IMR-90 (cell line): Measurements from ENCODE around the gene TRIM47. TPM values are rescaled to one million over a fixed set of nuclear protein-coding genes. Genes with fewer than 3 reads are reported as not detected.

Experiments
- ATAC-seq: fragments of 200-7000 bp; cut with Tn5 transposase; 2 replicates; pipeline ENCODE4 v1.9.1; 2020; ENCODE audit warnings: low read depth, mild to moderate bottlenecking, moderate library complexity
- Bru-seq: library from RNA; stranded (reverse); fragments of 400-500 nt; gene quantifications from one replicate; lab custom pipeline; 2021; lab: Mats Ljungman, UMichigan
- BruChase-seq, 2 experiments: library from RNA; stranded (reverse); fragments of 400-500 nt; gene quantifications; one replicate each; lab custom pipeline; 2021; lab: Mats Ljungman, UMichigan
- BruUV-seq: library from RNA; stranded (reverse); fragments of 400-500 nt; replicated peaks from 2 replicates; lab custom pipeline; 2021; lab: Mats Ljungman, UMichigan
- CTCF ChIA-PET: fragments of 300-600 bp; formaldehyde crosslinking; extraction: SDS; loops from one replicate; lab custom pipeline; 2021; ENCODE audit warnings: antibody characterized with exemption; lab: Yijun Ruan, JAX
- POLR2A ChIA-PET: fragments of 300-600 bp; sonication (Branson Sonifier 250); formaldehyde crosslinking; loops from one replicate; lab custom pipeline; 2022; ENCODE audit warnings: antibody characterized with exemption; ENCODE audit not compliant: unreplicated experiment; lab: Charles Lee
- DNase-seq: peaks from one replicate; pipeline ENCODE4 v3.0.0; 2013
- H2AFZ ChIP-seq: replicated peaks from 2 replicates; pipeline ENCODE3; 2013; ENCODE audit warnings: low read length, mild to moderate bottlenecking; ENCODE audit not compliant: poor library complexity
- H2AK5ac ChIP-seq: 2 replicates; pipeline ENCODE4 v1.6.1; 2013; ENCODE audit warnings: low read depth, low read length, inconsistent platforms
- H2AK9ac ChIP-seq: replicated peaks from 2 replicates; pipeline ENCODE3; 2013; ENCODE audit warnings: mild to moderate bottlenecking, low read depth, low read length, moderate library complexity; ENCODE audit not compliant: poor library complexity
- H2BK120ac ChIP-seq: 2 replicates; pipeline ENCODE4 v1.6.1; 2013; ENCODE audit warnings: low read depth, low read length, inconsistent platforms
- H2BK15ac ChIP-seq: 3 replicates; pipeline ENCODE4 v1.6.1; 2013; ENCODE audit warnings: low read depth, low read length, inconsistent platforms
- H2BK20ac ChIP-seq: 2 replicates; pipeline ENCODE4 v1.6.1; 2013; ENCODE audit warnings: low read depth, mild to moderate bottlenecking, inconsistent platforms, low read length, moderate library complexity
- H2BK5ac ChIP-seq: 2 replicates; pipeline ENCODE4 v1.6.1; 2013; ENCODE audit warnings: mild to moderate bottlenecking, low read depth, low read length, inconsistent platforms; ENCODE audit not compliant: poor library complexity, severe bottlenecking
- H3K14ac ChIP-seq: replicated peaks from 2 replicates; pipeline ENCODE4 v1.6.1; 2013; ENCODE audit warnings: low read depth, low read length, inconsistent platforms
- H3K18ac ChIP-seq: 2 replicates; pipeline ENCODE4 v1.6.1; 2013; ENCODE audit warnings: low read depth, low read length, control low read depth
- H3K23ac ChIP-seq: 2 replicates; pipeline ENCODE4 v1.6.1; 2013; ENCODE audit warnings: low read depth, low read length, inconsistent platforms
- H3K27ac ChIP-seq: 2 replicates; pipeline ENCODE4 v1.5.1; 2013; ENCODE audit warnings: mild to moderate bottlenecking, control low read depth, low read length; ENCODE audit not compliant: insufficient read depth
- H3K27me3 ChIP-seq: 2 replicates; pipeline ENCODE4 v1.6.1; 2013; ENCODE audit warnings: low read length; ENCODE audit not compliant: control insufficient read depth, insufficient read depth
- H3K36me3 ChIP-seq: 2 replicates; pipeline ENCODE4 v1.6.1; 2013; ENCODE audit warnings: low read length, mixed read lengths; ENCODE audit not compliant: control insufficient read depth, insufficient read depth
- H3K4ac ChIP-seq: 2 replicates; pipeline ENCODE4 v1.6.1; 2013; ENCODE audit warnings: low read depth, low read length, inconsistent platforms
- H3K4me1 ChIP-seq: 2 replicates; pipeline ENCODE4 v1.6.1; 2013; ENCODE audit warnings: low read length, mixed read lengths; ENCODE audit not compliant: control insufficient read depth, insufficient read depth
- H3K4me2 ChIP-seq: 2 replicates; pipeline ENCODE4 v1.6.1; 2013; ENCODE audit warnings: low read depth, mild to moderate bottlenecking, control low read depth, low read length, moderate library complexity
- H3K4me3 ChIP-seq: 2 replicates; pipeline ENCODE4 v1.5.1; 2013; ENCODE audit warnings: low read depth, mild to moderate bottlenecking, control low read depth, low read length, moderate library complexity; ENCODE audit not compliant: insufficient read depth
- H3K56ac ChIP-seq: 2 replicates; pipeline ENCODE4 v1.6.1; 2013; ENCODE audit warnings: low read length, inconsistent platforms; ENCODE audit not compliant: insufficient read depth; ENCODE audit errors: extremely low read depth
- H3K79me1 ChIP-seq, 2 experiments: 2 replicates each; pipeline ENCODE4 v1.6.1; 2013; ENCODE audit warnings: low read length in 2 of 2, inconsistent platforms in 1 of 2, low read depth in 1 of 2
- H3K9ac ChIP-seq: 2 replicates; pipeline ENCODE4 v1.6.1; 2013; ENCODE audit warnings: low read depth, low read length, control low read depth
- H3K9me1 ChIP-seq: 2 replicates; pipeline ENCODE4 v1.6.1; 2013; ENCODE audit warnings: low read length, inconsistent platforms; ENCODE audit not compliant: insufficient read depth
- H3K9me3 ChIP-seq: 2 replicates; pipeline ENCODE4 v1.6.1; 2013; ENCODE audit warnings: low read length; ENCODE audit not compliant: control insufficient read depth, insufficient read depth
- H4K20me1 ChIP-seq: 2 replicates; pipeline ENCODE4 v1.6.1; 2013; ENCODE audit warnings: low read length, inconsistent platforms; ENCODE audit not compliant: insufficient read depth
- H4K5ac ChIP-seq: 2 replicates; pipeline ENCODE4 v1.6.1; 2013; ENCODE audit warnings: mild to moderate bottlenecking, low read depth, low read length, control low read depth
- H4K8ac ChIP-seq, 2 experiments: 2 replicates each; pipeline ENCODE4 v1.6.1; 2013; ENCODE audit warnings: low read depth in 2 of 2, low read length in 2 of 2, control low read depth in 1 of 2, inconsistent platforms in 1 of 2
- H4K91ac ChIP-seq: 2 replicates; pipeline ENCODE4 v1.6.1; 2013; ENCODE audit warnings: low read depth, low read length, inconsistent platforms; ENCODE audit not compliant: insufficient read depth
- CTCF ChIP-seq: conservative IDR thresholded peaks from 2 replicates; pipeline ENCODE4 v1.5.1; 2012; ENCODE audit warnings: mild to moderate bottlenecking, low read depth, low read length, improper control_type of control experiment
- POLR2A ChIP-seq: IDR thresholded peaks from 2 replicates; pipeline ENCODE4 v1.6.1; 2012; ENCODE audit warnings: mild to moderate bottlenecking, low read depth, low read length
- WGBS, 2 experiments: methylation state at CpG; one replicate each; pipeline versions ENCODE4 v1.1.5 to v1.1.7; 2013; ENCODE audit warnings: missing lambda C conversion rate in 2 of 2; ENCODE audit not compliant: insufficient read length in 1 of 2; ENCODE audit errors: extremely low coverage in 2 of 2; 5-methylcytosine and 5-hydroxymethylcytosine counted together
- dilution Hi-C: fragments of 300-500 bp; cut with HindIII; formaldehyde crosslinking; loops from one replicate; pipeline ENCODE4 v1.14.3; 2018; ENCODE audit warnings: low sequenced_read_pairs; ENCODE audit not compliant: unreplicated experiment
- in situ Hi-C: fragments of 300-500 bp; cut with MboI; formaldehyde crosslinking; loops from 3 replicates; pipeline ENCODE4 v1.14.3; 2019; ENCODE audit warnings: low sequenced_read_pairs, inconsistent platforms, mixed read lengths
- intact Hi-C: fragments of 100-400 bp; cut with micrococcal nuclease; formaldehyde crosslinking; loops from 2 replicates; pipeline ENCODE4 v1.10.0; 2022
- long read RNA-seq: library from polyadenylated mRNA; unstranded; transcript quantifications from one replicate; pipeline ENCODE4 v2.0.0, GENCODE V29; 2021; ENCODE audit not compliant: unreplicated experiment
- polyA plus RNA-seq, 3 experiments: library from polyadenylated mRNA; depleted of rRNA; stranded (reverse); fragments of >200 nt; gene quantifications; 2 replicates each; pipeline ENCODE4 v1.2.3, GENCODE V29; 2012; ENCODE audit warnings: low replicate concordance in 1 of 3
- total RNA-seq: library from RNA; depleted of rRNA; stranded (reverse); fragments of >200 nt; gene quantifications from 2 replicates; pipeline ENCODE4 v1.2.3, GENCODE V29; 2012; rRNA removed

Gene TRIM47
- total RNA-seq = 1.4 TPM in 2 replicates
- polyA plus RNA-seq (2012; rRNA removed) = 7.2 and 7.5 TPM in 2 replicates
- polyA plus RNA-seq (2012; cell fraction: cytosol; rRNA removed) = 5.0 and 7.5 TPM in 2 replicates
- 9.3 and 15.7 TPM in 2 replicates for polyA plus RNA-seq (2012; cell fraction: nucleus; rRNA removed; ENCODE audit: low replicate concordance)
- percentile 36 among the genes with signal in this experiment for Bru-seq, nascent RNA
- BruChase-seq, experiment 1, labeled RNA remaining after a 6-hour chase = percentile 33 among the genes with signal in this experiment
- BruChase-seq, experiment 2, labeled RNA remaining after a 2-hour chase = percentile 45 among the genes with signal in this experiment
- long read RNA-seq, transcript TRIM47-201 (6 exons, 2,266 nt) = major isoform, 27 of 36 reads
- long read RNA-seq, partial matches to known transcripts = 3 of 36 reads
- long read RNA-seq, other reads (novel, unspliced or antisense) = 4 of 36 reads

- TF ChIP-seq CTCF = peak; percentile 24; the same call in 1 of the 2 replicates
- TF ChIP-seq POLR2A = no peak
- Histone ChIP-seq H3K4me1 (peaks cover 18% of the 10 kb centered on the region), H2BK120ac (peak within 1 kb of the TSS; percentile 61), H3K18ac (peak within 1 kb of the TSS; percentile 58), H2AK5ac (peak within 1 kb of the TSS; percentile 88), H4K20me1 (peaks cover 10% of the 10 kb centered on the region; the same call in 1 of the 2 replicates), H3K4ac (peak within 1 kb of the TSS; percentile 83), H3K9me1 (0 out of 2 replicates have a peak, but pooled peaks cover 3% of the 10 kb centered on the region), H3K23ac (peak within 1 kb of the TSS; percentile 61), H3K36me3 (peaks cover 6% of the 10 kb centered on the region; the same call in 1 of the 2 replicates), H2AK9ac (peak within 1 kb of the TSS; percentile 96), H2BK15ac (peak within 1 kb of the TSS; percentile 30; the same call in 1 of the 3 replicates), H3K4me2 (peak within 1 kb of the TSS; percentile 92), H3K14ac (peak within 1 kb of the TSS; percentile 71), H4K8ac (peak within 1 kb of the TSS; percentile 44 to 83), H3K56ac (peak within 1 kb of the TSS; percentile 22; the same call in 1 of the 2 replicates), H3K9ac (peak within 1 kb of the TSS; percentile 64), H4K5ac (peak within 1 kb of the TSS; percentile 84; the same call in 1 of the 2 replicates), H3K27me3 (peaks cover 3% of the 10 kb centered on the region), H3K4me3 (peak within 1 kb of the TSS; percentile 46), H2BK20ac (no peak within 1 kb of the TSS), H2BK5ac (peak within 1 kb of the TSS; percentile 28), H3K27ac (peak within 1 kb of the TSS; percentile 75), H4K91ac (peak within 1 kb of the TSS; percentile 81), H3K9me3 (no peaks in the 10 kb centered on the region), H3K79me1 (peaks cover 0 to 23% of the 10 kb centered on the region in 2 experiments; a peak in 3 of 4 replicates), H2AFZ (peak within 1 kb of the TSS; percentile 96)
- dilution Hi-C loops (no loop called here), in situ Hi-C loops (no loop called here), intact Hi-C loops (loop anchor here (10.0 kb wide), 1 partner anchor 94 kb away; the partner anchor contains the start of gene UNK)
- no TSS peak for BruUV-seq
- 2% methylated on average over 56 of the region's 87 CpGs; no CpG with 5 or more reads in 1 of the 2 experiments for WGBS, 2 experiments
- POLR2A ChIA-PET = interaction anchor here (0.6 to 1.4 kb wide), 3 partner anchors 18 to 78 kb away, joined by 3 to 6 read pairs (median 4); partner anchors contain the start of gene TRIM65
- ATAC-seq (peak; percentile 55), DNase-seq (peak; percentile 49)
- CTCF ChIA-PET = interaction anchor here (0.8 to 1.3 kb wide), 5 partner anchors 17 to 99 kb away, joined by 3 to 7 read pairs (median 3); partner anchors contain the start of genes TRIM65 and WBP2
Measured at GRCh38 chr17:75878174-75878998, at the start of gene TRIM47. TSS of gene TRIM47 (minus strand) at chr17:75878581. CDS start at chr17:75878548, 33 bp downstream.
